Stimulated activated effector memory CD8-positive, alpha-beta T cell treated with anti-CD3 and anti-CD28 coated beads, Interleukin-12 subunit alpha, Interleukin-12 subunit beta, amount 100 ng/mL, for 72 hours (primary cell): Measurements from ENCODE around the gene TTC28.
"Not testable (repeated sequence)": the region's sequence is repeated elsewhere in the genome, so short reads cannot be mapped to it uniquely, and the experiment has no call there.

Experiments
- ATAC-seq: fragments of 150-1000 bp; cut with Tn5 transposase; 2 replicates; pipeline ENCODE4 v1.10.0; 2021
- DNase-seq, 2 donors: peaks; one replicate each; pipeline ENCODE4 v3.0.0; 2021 to 2022; ENCODE audit warnings: low spot score in 2 of 2
- H3K27ac Mint-ChIP-seq: one replicate; pipeline ENCODE4 v1.8.0; 2022; ENCODE audit warnings: mild to moderate bottlenecking, mixed read lengths
- H3K36me3 Mint-ChIP-seq: one replicate; pipeline ENCODE4 v1.8.0; 2022; ENCODE audit warnings: mild to moderate bottlenecking, mixed read lengths
- H3K4me1 Mint-ChIP-seq: one replicate; pipeline ENCODE4 v1.8.0; 2022; ENCODE audit warnings: mixed read lengths
- H3K4me3 Mint-ChIP-seq: one replicate; pipeline ENCODE4 v1.8.0; 2022; ENCODE audit warnings: mild to moderate bottlenecking, mixed read lengths
- H3K9me3 Mint-ChIP-seq: one replicate; pipeline ENCODE4 v1.8.0; 2022; ENCODE audit warnings: mixed read lengths

Gene TTC28

GRCh38 chr22:28566920-28567499, 112.6 kb downstream of the TTC28 start:
- not testable (repeated sequence) for DNase-seq, H3K4me1 Mint-ChIP-seq, ATAC-seq, H3K27ac Mint-ChIP-seq, H3K36me3 Mint-ChIP-seq, H3K9me3 Mint-ChIP-seq, H3K4me3 Mint-ChIP-seq

GRCh38 chr22:28563636-28564035, 116.0 kb downstream of the TTC28 start:
- no peaks in the 10 kb centered on the region for H3K9me3 Mint-ChIP-seq
- no peaks in the 10 kb centered on the region for H3K4me1 Mint-ChIP-seq
- H3K27ac Mint-ChIP-seq = no peak overlapping the region
- no peaks in the 10 kb centered on the region for H3K36me3 Mint-ChIP-seq
- ATAC-seq (no peak), DNase-seq (no peak)
- H3K4me3 Mint-ChIP-seq = no peak overlapping the region

GRCh38 chr22:28562324-28562723, 117.3 kb downstream of the TTC28 start:
- Mint-ChIP-seq H3K4me3 (no peak overlapping the region), H3K4me1 (no peaks in the 10 kb centered on the region), H3K36me3 (no peaks in the 10 kb centered on the region), H3K9me3 (no peaks in the 10 kb centered on the region), H3K27ac (no peak overlapping the region)
- DNase-seq (no peak), ATAC-seq (no peak)

- not testable (repeated sequence) for H3K27ac Mint-ChIP-seq, DNase-seq, H3K4me3 Mint-ChIP-seq, ATAC-seq, H3K36me3 Mint-ChIP-seq, H3K9me3 Mint-ChIP-seq, H3K4me1 Mint-ChIP-seq
Measured at GRCh38 chr22:28560743-28561101, 118.9 kb downstream of the TTC28 start.

- no peaks in the 10 kb centered on the region for H3K9me3 Mint-ChIP-seq
- no peaks in the 10 kb centered on the region for H3K36me3 Mint-ChIP-seq
- H3K4me1 Mint-ChIP-seq = no peaks in the 10 kb centered on the region
- DNase-seq (no peak), ATAC-seq (no peak)
- H3K27ac Mint-ChIP-seq = no peak overlapping the region
- H3K4me3 Mint-ChIP-seq = no peak overlapping the region
Measured at GRCh38 chr22:28560046-28560742, 119.4 kb downstream of the TTC28 start.

- Mint-ChIP-seq H3K9me3 (no peaks in the 10 kb centered on the region), H3K4me1 (no peaks in the 10 kb centered on the region)
- no peak for ATAC-seq
Measured at GRCh38 chr22:28557184-28557583, 122.5 kb downstream of the TTC28 start.

GRCh38 chr22:28553108-28553866, 126.4 kb downstream of the TTC28 start:
- H3K27ac Mint-ChIP-seq, H3K36me3 Mint-ChIP-seq, ATAC-seq, H3K9me3 Mint-ChIP-seq, DNase-seq, H3K4me1 Mint-ChIP-seq, H3K4me3 Mint-ChIP-seq: not testable (repeated sequence)

More at GRCh38 chr22:28557184-28557583, 122.5 kb downstream of the TTC28 start:
- H3K4me3 Mint-ChIP-seq = no peak overlapping the region
- H3K36me3 Mint-ChIP-seq = no peaks in the 10 kb centered on the region
- H3K27ac Mint-ChIP-seq = no peak overlapping the region
- DNase-seq = no peak

GRCh38 chr22:28548406-28548805, 131.2 kb downstream of the TTC28 start:
- Mint-ChIP-seq H3K9me3 (no peaks in the 10 kb centered on the region), H3K4me1 (no peaks in the 10 kb centered on the region), H3K4me3 (no peak overlapping the region), H3K27ac (no peak overlapping the region), H3K36me3 (no peaks in the 10 kb centered on the region)
- no peak for DNase-seq
- no peak for ATAC-seq

- DNase-seq (no peak), ATAC-seq (no peak)
- Mint-ChIP-seq H3K36me3 (no peaks in the 10 kb centered on the region), H3K4me3 (no peak overlapping the region), H3K27ac (no peak overlapping the region), H3K4me1 (no peaks in the 10 kb centered on the region), H3K9me3 (peaks cover 2% of the 10 kb centered on the region)
Measured at GRCh38 chr22:28547132-28547842, 132.4 kb downstream of the TTC28 start.

- Mint-ChIP-seq H3K27ac (no peak overlapping the region), H3K4me1 (no peaks in the 10 kb centered on the region), H3K4me3 (no peak overlapping the region), H3K9me3 (peaks cover 5% of the 10 kb centered on the region), H3K36me3 (no peaks in the 10 kb centered on the region)
- no peak for ATAC-seq
- DNase-seq = no peak
Measured at GRCh38 chr22:28544431-28544868, 135.2 kb downstream of the TTC28 start.

- Mint-ChIP-seq H3K4me1 (no peaks in the 10 kb centered on the region), H3K27ac (no peak overlapping the region), H3K36me3 (no peaks in the 10 kb centered on the region), H3K9me3 (peaks cover 5% of the 10 kb centered on the region), H3K4me3 (no peak overlapping the region)
- ATAC-seq = no peak
- DNase-seq = no peak
Measured at GRCh38 chr22:28542980-28543621, 136.5 kb downstream of the TTC28 start.

GRCh38 chr22:28541137-28541536, 138.5 kb downstream of the TTC28 start:
- Mint-ChIP-seq H3K4me3 (no peak overlapping the region), H3K36me3 (no peaks in the 10 kb centered on the region), H3K4me1 (no peaks in the 10 kb centered on the region), H3K9me3 (peaks cover 5% of the 10 kb centered on the region), H3K27ac (no peak overlapping the region)
- no peak for DNase-seq
- no peak for ATAC-seq

GRCh38 chr22:28538922-28539321, 140.7 kb downstream of the TTC28 start:
- no peak overlapping the region for H3K27ac Mint-ChIP-seq
- H3K36me3 Mint-ChIP-seq = no peaks in the 10 kb centered on the region
- H3K4me1 Mint-ChIP-seq = no peaks in the 10 kb centered on the region
- DNase-seq (no peak), ATAC-seq (no peak)
- no peak overlapping the region for H3K4me3 Mint-ChIP-seq
- peaks cover 5% of the 10 kb centered on the region for H3K9me3 Mint-ChIP-seq

GRCh38 chr22:28530565-28530964, 149.1 kb downstream of the TTC28 start:
- ATAC-seq, DNase-seq, H3K36me3 Mint-ChIP-seq, H3K4me1 Mint-ChIP-seq, H3K4me3 Mint-ChIP-seq, H3K27ac Mint-ChIP-seq: not testable (repeated sequence)
- H3K9me3 Mint-ChIP-seq = peaks cover 12% of the 10 kb centered on the region

- H3K9me3 Mint-ChIP-seq = peaks cover 12% of the 10 kb centered on the region
- not testable (repeated sequence) for ATAC-seq, DNase-seq, H3K4me1 Mint-ChIP-seq, H3K4me3 Mint-ChIP-seq, H3K36me3 Mint-ChIP-seq, H3K27ac Mint-ChIP-seq
Measured at GRCh38 chr22:28529144-28529543, 150.5 kb downstream of the TTC28 start.
